Activated CD8-positive, alpha-beta memory T cell treated with anti-CD3 and anti-CD28 coated beads, Interleukin-2, amount 50 U/mL, for 48 hours (primary cell): ENCODE measurements around the gene WDR20.
"Not testable (repeated sequence)": the region's sequence is repeated elsewhere in the genome, so short reads cannot be mapped to it uniquely, and the experiment has no call there.

Source experiments
- DNase-seq: peaks from one replicate; pipeline ENCODE4 v3.0.0-alpha.2; 2020

Gene WDR20, protein sequence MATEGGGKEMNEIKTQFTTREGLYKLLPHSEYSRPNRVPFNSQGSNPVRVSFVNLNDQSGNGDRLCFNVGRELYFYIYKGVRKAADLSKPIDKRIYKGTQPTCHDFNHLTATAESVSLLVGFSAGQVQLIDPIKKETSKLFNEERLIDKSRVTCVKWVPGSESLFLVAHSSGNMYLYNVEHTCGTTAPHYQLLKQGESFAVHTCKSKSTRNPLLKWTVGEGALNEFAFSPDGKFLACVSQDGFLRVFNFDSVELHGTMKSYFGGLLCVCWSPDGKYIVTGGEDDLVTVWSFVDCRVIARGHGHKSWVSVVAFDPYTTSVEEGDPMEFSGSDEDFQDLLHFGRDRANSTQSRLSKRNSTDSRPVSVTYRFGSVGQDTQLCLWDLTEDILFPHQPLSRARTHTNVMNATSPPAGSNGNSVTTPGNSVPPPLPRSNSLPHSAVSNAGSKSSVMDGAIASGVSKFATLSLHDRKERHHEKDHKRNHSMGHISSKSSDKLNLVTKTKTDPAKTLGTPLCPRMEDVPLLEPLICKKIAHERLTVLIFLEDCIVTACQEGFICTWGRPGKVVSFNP

DNA sequence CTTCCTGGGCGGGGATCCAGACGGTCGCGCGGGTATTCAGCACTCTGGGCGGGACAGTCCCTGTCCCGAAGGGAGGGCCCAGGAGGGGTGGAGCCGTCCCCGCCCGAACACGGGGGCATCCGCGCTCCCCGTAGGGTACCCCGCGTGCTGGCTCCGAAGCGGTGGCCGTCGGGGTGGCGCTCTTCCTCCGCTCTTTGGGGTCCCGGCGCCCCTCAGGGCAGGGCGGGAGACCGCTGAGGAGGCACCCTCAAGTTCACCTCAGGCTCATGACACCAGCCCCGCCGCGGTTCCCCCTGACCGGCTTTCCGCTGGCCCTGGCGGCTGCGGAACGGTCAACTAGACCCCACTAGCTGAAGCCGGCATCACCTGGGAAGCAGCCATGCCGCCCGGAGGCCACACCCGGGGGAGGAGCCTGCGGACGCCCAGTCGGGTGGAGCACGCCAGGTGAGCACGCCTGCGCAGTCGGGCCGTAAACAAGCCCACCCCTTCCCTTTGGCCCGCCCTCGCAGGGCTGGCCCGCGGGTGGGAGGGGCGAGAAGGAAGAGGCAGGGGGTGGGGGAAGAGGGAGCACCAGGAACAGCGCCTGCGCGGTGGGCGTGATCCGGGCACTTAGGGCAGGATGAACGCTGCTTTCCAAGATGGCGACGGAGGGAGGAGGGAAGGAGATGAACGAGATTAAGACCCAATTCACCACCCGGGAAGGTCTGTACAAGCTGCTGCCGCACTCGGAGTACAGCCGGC lies at the start of gene WDR20:
Gene WDR20, plus strand, starts transcription at position 612 of the 741 bp plus-strand sequence. Its CDS starts 27 bp downstream, at position 639.
- DNase-seq, result peak; percentile 99

DNA sequence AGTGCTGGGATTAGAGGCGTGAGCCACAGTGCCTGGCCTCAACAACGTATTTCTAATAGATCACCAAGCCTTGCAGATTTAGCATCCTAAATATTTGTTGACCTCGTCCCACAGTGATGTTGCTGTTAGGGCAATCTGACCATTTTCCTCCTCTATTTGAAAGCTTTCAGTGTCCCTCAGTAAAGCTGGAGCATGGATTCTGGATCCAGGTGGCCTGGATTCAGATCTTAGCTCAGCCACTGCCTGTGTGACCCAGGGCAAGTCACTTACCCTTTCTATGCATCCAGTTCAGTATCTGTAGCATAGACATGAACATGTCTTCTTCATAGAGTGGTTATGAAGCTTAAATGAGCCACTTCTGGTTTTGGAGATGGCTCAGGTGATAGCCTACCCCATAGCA lies 49.0 kb upstream of the WDR20 start:
- no peak for DNase-seq

DNA sequence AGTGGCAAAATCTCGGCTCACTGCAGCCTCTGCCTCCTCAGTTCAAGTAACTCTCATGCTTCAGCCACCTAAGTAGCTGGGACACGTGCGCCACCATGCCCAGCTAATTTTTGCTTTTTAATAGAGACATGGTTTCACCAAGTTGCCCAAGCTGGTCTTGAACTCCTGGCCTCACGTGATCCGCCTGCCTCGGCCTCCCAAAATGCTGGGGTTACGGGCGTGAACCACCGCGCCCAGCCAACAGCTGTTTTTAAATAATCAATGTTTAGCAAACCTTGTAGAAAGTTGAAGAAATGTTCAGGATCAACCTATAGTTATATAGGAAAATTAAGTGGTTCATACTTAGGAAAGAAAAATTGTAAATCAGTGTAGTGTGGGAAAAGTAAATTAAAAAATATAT lies 46.9 kb upstream of the WDR20 start:
- DNase-seq, result no peak

DNA sequence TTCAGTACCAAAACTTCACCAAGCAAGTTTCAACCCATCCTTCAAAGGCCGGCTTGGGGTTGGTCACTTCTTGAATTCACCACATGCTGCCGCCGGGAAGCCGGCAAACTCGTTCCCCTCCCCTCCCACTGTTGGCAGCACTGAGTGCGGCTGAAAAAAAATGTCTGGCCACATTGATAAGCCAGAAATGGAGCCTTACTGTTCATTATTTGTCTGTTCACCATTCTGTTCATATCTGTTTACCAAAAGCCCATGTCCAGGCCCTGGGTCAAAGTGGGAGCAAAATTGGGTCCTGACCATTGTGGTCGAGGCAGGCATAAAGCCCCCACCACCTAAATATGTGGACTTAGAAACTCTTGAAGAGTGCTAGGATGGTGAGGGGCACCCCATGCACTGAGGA lies 45.6 kb upstream of the WDR20 start:
- DNase-seq, result no peak

DNA sequence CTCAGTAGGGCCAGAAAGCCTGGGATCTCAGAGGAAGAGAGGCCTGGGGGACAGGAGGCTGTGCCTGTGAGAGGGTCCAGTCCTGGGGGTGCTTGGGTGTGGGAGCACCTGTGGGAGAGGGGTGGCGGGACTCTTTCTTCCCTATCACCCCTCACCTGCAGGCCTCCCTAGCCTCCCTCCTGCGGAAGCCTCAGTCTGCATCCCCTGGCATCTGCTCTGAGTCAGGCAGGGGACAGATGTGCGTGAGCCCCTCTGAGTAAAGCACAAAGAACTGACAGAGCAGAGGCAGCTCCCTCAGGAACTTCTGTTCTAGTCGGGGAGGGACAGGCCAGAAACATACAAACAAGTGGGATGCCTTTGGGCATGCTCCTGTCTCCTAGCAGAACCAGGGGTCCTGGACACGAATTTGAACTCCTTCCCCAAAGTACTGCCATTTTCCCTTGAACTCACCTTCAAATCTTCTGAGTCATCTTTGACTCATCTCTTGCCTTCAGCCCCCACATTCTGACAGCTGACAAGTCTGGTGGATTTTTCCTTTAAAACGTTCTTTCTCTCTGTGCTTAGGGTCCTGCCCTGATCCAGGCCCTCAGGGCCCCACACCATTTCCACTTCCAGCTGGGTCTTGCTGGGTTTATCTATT lies 44.3 kb upstream of the WDR20 start:
- DNase-seq, result peak; percentile 58

DNA sequence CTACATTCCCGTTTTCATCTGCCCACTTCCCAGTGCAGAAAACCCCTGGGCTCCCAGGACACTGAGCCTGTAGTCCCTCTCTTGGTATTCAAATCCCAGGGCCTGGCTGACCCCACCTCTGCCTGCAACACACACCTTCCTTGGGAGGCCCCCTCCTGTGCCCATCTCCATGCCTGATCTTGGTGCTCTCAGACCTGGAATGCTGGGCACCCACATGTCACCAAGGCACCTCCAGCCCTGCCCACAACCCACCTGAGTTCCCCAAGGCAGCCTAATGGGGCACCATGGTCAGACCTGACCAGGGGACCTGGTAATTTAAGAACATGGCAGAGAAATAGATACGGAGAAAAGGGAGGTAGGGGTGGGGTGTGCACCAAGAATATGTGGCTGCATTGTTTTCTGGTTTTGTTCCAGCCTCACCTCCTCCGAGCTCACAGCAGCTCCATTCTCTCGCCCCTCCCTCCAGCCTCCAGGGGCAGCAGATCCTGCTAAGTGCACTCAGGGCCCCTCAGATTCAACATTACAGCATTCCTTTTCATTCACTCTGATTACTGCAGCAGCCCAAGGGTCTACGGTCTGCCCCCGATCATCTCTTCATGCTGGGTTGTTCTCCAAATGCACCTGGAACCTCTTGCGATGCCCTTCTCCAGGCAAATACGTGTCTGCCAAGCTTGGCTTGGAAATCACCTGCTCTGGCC lies 43.7 kb upstream of the WDR20 start:
- no peak for DNase-seq

DNA sequence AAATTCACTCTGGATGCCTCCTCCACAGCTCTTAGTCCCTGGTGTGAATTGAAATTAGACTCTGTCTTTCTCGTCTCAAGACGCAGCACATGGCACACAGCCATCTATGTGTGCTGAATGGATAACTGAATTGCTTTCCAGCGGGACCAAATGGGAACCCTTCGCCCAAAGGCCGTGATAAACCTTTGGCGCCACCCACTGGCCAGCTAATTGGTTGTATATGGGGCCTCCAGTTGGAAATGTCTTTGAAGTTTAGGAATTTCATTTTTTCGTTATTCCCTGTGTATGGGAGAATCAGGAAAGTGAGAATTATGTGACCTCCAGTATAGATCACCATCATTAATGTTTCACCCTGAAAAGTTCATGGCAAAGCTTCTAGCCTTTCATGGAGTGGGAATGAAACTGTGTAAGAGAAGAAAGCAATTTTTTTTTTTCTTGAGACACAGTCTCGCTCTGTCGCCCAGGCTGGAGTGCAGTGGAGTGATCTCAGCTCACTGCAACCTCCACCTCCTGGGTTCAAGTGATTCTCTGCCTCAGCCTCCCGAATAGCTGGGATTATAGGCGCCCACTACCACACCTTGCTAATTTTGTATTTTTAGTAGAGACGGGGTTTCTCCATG lies 43.0 kb upstream of the WDR20 start:
- peak; percentile 84 for DNase-seq

DNA sequence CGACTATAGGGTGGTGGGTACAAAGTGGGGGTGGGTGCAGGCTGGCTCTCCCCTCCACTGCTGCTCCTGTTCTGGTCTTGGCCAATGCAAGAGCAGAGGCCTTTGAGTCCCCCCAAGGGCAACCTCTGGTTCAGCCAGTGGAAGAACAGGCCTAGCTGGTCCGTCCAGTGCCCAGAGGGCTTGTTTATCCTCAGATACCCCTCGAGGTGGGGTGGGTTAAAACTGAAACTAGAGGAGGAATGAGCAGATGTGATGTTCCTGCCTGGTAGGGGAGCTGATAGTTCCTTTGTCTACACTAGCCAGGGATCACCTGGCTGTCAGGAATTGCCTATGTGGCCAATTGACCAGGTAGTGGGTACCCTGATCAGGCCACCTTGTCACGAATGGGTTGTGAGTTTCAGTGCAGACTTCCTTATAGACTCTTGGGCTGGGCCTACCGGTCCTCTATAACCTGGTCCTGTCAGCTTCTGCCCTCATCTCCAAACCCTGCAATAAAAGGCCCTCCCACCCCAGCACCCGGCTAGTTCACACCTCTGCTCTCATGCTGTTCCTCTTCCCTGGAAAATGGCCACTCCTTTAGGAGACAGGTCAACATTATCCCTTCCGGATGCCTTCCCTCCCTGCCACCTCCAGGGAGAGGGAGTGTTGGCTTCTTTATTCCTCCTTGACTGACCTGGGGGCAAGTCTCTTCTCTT lies 42.1 kb upstream of the WDR20 start:
- DNase-seq, result no peak

DNA sequence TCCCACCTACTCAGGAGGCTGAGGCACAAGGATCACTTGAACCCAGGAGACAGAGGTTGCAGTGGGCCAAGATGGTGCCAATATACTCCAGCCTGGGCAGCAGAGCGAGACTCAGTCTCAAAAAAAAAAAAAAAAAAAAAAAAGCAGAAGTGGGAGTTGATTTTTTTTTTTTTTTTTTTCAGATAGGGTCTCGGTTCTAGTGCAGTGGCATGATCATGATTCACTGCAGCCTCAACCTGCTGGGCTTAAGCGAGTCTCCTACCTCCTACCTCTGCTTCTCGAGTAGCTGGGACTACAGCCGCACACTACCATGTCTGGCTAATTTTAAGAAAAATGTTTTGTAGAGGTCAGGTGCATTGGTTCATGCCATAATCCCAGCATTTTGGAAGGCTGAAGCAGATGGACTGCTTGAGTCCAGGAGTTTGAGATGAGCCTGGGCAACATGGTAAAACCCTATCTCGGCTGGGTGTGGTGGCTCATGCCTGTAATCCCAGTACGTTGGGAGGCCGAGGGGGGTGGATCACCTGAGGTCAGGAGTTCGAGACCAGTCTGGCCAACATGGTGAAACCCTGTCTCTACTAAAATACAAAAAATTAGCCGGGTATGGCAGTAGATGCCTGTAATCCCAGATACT lies 36.5 kb upstream of the WDR20 start:
- no peak for DNase-seq

DNA sequence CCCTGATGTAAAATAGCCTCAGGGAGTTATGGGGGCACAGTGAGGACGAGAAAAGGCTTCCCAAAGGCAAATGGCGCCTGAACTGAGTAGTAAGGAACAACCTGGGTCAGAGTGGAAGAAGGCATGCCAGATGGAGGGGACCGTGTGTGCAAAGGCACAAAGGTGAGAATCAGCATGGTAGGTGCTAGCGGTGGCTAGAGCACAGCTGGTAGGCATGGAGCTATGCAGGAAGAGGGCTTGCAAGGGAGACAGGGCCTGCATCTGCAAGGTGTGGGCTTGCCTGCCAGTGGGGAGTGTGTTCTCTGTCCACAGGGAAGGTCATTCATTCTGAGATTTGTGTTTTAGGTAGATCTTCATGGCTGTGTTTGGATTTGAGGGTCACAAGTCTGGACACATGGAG lies 34.3 kb upstream of the WDR20 start:
- DNase-seq, result no peak

DNA sequence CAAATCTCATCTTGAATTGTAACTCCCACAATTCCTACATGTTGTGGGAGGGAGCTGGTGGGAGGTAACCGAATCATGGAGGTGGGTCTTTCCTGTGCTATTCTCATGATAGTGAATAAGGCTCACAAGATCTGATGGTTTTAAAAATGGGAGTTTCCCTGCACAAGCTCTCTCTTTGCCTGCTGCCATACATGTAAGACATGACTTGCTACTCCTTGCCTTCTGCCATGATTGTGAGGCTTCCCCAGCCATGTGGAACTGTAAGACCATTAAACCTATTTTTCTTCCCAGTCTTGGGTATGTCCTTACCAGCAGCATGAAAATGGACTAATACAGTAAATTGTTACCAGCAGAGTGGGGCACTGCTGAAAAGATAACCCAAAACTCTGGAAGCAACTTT lies 30.4 kb upstream of the WDR20 start:
- not testable (repeated sequence) for DNase-seq

DNA sequence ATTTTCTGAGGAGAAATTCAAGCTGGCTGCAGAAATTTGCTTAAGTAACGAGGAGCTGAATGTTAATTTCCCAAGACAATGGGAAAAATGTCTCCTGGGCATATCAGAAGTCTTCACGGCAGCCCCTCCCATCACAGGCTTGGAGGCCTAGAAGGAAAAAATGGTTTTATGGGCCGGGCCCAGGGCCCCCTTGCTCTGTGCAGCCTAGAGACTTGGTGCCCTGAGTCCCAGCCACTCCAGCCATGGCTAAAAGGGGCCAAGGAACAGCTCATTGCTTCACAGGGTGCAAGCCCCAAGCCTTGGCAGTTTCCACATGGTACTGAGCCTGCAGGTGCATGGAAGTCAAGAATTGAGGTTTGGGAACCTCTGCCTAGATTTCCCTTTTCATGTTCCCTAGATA lies 28.6 kb upstream of the WDR20 start:
- DNase-seq, result no peak

DNA sequence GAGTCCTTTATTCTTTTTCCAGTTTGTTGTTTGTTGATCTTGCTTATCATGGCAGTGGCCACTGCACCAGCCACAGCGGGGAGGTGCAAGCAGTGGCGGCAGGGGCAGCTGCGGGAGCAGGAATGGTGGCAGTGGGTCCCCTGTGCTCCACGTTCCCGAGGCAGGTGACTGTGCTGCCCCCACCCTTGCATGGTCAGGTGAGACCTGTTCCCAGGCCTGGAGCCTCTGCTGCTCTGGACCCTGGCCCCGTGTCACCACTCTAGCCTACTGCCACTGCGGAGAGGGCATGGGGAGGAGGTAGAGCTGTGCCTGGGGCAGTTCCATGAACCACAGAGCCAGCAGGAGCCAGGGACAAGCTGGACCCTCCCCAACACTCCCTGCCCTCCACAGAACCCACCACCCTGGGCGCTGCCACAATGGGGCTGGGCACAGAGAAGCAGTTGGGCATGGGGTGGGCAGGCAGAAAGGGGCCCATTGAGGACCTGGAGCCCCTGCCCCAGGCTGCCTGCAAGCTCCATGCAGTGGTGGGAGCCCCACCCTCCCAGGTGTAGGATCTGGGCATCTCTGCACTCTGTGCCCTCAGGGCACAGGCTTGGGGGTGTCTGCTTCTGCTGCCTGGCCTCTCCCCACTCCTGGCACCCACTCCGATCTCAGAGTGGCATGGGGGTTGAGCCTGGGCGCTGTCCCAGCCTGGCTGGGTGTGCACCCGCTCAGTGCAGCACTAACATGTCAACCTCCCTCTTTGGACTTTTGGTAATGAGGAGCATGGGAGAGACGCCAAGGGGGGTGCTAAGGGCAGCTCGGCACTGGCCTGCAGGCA lies 23.1 kb upstream of the WDR20 start:
- no peak for DNase-seq

DNA sequence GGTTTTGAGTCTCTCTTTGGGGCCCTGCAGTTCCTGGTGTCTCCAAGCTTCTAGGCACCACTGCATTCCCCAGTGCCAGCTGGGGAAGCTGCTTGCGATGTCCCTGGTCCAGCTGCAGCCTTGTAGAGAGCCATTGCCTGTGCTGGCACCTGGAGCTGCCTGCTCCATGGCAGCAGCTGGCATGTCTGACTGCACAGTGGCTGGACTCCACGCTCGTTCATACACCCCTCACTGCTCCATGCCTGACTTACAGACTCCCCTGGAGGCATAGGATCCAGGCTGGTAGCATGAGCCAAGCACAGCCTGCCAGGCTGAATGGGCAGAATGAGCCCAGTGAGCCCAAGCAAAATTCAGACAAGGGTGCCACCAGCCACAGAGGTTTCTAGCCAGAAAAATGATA lies 21.8 kb upstream of the WDR20 start:
- DNase-seq, result no peak

DNA sequence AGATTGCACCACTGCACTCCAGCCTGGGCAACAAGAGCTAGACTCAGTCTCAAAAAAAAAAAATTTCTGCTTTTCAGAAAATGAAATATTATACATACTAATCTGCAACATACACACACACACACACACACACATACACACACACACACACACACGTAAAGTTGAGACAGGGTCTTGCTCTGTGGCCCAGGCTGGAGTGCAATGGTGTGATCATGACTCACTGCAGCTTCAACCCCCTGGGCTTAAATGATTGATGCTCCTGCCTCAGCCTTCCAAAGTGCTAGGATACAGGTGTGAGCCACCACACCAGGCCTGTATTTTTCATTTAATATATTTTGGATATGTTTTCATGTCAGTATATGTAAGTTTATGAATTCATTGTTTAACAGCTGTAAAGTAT lies 18.8 kb upstream of the WDR20 start:
- DNase-seq, result no peak

DNA sequence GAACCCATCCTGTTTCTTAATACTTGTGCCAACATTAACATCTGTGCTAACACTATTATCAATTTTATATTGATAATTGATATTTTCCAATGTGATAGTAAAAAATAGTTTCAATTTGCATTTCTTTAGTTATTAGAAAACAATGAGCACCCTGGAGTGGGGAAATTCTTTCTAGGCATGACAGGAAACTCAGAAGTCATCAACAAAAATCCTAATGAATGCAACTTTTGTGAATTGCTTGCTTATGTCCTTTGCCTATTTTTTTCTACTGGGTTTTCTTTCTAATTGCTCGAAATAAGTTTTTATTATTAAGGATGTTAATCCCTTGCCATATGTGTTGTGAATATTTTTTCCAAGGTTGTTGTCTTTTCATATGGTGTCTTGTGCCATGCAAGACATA lies 18.1 kb upstream of the WDR20 start:
- DNase-seq, result no peak

DNA sequence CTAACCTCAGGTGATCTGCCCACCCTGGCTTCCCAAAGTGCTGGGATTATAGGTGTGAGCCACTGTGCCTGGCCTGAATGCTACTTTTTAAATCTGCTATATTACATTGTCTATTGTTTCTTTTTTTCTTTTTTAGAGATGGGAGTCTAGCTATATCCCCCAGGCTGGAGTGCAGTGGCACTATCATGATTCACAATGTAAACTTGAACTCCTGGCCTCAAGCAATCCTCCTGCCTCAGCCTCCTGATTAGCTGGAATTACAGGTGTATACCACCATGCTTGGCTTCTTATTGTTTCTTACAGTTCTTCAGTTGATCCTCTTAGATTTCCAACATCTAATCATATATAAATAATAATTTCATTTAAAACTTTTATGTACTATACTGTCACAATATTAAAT lies 15.3 kb upstream of the WDR20 start:
- DNase-seq, result no peak

DNA sequence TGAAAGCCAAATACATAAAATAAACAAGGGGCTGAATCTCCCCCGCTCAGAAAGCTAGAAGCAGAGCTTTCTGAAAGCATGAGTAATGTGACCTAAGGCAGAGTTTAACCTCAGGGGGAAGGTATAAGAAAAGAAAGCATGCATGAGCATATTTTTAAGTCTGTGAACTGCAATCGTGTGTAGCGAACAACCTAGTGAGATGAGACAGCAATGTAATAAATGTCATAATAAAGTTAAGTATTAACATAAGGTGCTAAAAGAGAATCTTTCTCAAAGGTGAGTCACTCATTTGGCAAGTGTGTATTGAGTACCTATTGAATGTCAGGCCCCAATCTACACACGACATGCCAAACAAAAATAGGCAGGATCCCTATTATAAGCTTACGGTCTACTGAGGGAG lies 14.2 kb upstream of the WDR20 start:
- no peak for DNase-seq

DNA sequence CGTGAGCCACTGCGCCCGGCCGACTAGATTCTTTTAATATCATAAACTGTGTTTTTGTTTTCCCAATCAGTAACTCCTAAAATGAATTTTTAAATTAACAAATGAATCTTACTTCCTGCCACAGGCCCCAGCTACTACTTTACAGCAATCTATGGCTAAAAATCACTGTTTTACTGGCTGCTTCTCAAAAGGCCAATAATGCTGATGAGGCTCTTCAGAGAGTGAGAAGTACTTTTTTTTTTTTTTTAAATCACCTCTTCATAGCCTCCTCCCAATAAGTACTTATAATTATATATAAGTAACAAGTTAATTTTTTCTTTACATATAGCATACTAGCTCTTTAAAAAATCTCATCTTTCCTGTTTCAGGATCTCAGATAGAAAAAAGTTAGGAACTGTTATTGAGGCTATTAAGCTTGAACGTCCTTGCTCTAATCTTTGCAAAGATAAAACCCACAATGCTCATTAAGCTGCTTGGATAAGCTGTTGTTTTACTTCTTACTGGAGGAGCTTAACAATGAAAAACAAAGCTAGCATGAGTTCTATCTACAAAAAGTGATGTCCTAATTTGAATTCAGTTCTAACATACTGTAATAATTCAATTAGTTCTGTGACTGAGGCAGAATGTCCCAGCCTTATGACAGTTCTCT lies 12.8 kb upstream of the WDR20 start:
- DNase-seq, result no peak

DNA sequence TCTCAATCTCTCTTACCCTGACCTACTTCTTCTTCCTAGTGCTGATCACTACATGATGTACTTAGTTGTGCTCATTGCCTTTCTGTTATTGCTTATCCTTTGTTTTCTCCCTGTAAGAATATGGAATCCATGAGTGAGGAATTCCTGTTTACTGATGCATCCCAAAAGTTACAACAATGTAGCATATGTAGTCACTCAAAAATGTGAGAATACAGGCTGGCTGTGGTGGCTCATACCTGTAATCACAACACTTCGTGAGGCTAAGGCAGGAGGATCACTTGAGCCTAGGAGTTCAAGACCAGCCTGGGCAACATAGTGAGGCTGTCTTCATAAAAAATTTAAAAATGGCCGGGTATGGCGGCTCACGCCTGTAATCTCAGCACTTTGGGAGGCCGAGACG lies 8.0 kb upstream of the WDR20 start:
- no peak for DNase-seq
